NK-92 (cell line): ENCODE results near the gene EXOSC7.

Source experiments
- DNase-seq: peaks from one replicate; lab custom pipeline; 2025; ENCODE audit not compliant: unreplicated experiment; lab: John Stamatoyannopoulos, UW

EXOSC7 gene

GRCh38 chr3:44992555-44993470 is 16.8 kb downstream of the EXOSC7 start:
- DNase-seq, result no peak

- DNase-seq, result no peak
These were observed 17.6 kb downstream of the EXOSC7 start for GRCh38 chr3:44993471-44994205.

- no peak for DNase-seq
These were observed 19.2 kb downstream of the EXOSC7 start for GRCh38 chr3:44995142-44995770.

GRCh38 chr3:44996556-44996969 is 20.5 kb downstream of the EXOSC7 start:
- no peak for DNase-seq

GRCh38 chr3:44999782-45000181 is 23.7 kb downstream of the EXOSC7 start:
- DNase-seq, result no peak

- no peak for DNase-seq
These were observed 24.8 kb downstream of the EXOSC7 start for GRCh38 chr3:45000823-45001222.

- no peak for DNase-seq
These were observed 25.7 kb downstream of the EXOSC7 start for GRCh38 chr3:45001738-45002137.

GRCh38 chr3:45002139-45002660 is 26.2 kb downstream of the EXOSC7 start:
- no peak for DNase-seq

GRCh38 chr3:45002720-45003119 is 26.7 kb downstream of the EXOSC7 start:
- DNase-seq, result no peak

GRCh38 chr3:45003406-45003805 is 27.4 kb downstream of the EXOSC7 start:
- no peak for DNase-seq

- no peak for DNase-seq
These were observed 27.8 kb downstream of the EXOSC7 start for GRCh38 chr3:45003859-45004258.

GRCh38 chr3:45007091-45007490 is 31.0 kb downstream of the EXOSC7 start:
- no peak for DNase-seq

- DNase-seq, result no peak
These were observed 32.1 kb downstream of the EXOSC7 start for GRCh38 chr3:45008117-45008516.

- DNase-seq, result no peak
These were observed 33.8 kb downstream of the EXOSC7 start for GRCh38 chr3:45009868-45010267.

- no peak for DNase-seq
These were observed 34.8 kb downstream of the EXOSC7 start for GRCh38 chr3:45010811-45011333.

- no peak for DNase-seq
These were observed 35.9 kb downstream of the EXOSC7 start for GRCh38 chr3:45011756-45012508.

- no peak for DNase-seq
These were observed 36.5 kb downstream of the EXOSC7 start for GRCh38 chr3:45012577-45012976.

- DNase-seq, result no peak
These were observed 40.9 kb downstream of the EXOSC7 start for GRCh38 chr3:45016916-45017315.

- no peak for DNase-seq
These were observed 41.8 kb downstream of the EXOSC7 start for GRCh38 chr3:45017821-45018220.

- no peak for DNase-seq
These were observed 44.5 kb downstream of the EXOSC7 start for GRCh38 chr3:45020534-45020933.
